ENCODE results near the gene ZNF579. TPM values are rescaled to one million over a fixed set of nuclear protein-coding genes. Genes with fewer than 3 reads are reported as not detected.
A peak's percentile ranks its signal among the peaks of the same experiment; 100 is the strongest.

Gene ZNF579
- total and polyA plus RNA-seq, 2 of the 13 experiments (the other 11 are each of a cell fraction or from before 2014, with no cell fraction given): 2.1 to 2.9 TPM

GRCh38 chr19:55605207-55605636, 24.6 kb upstream of the ZNF579 start (continued):
- TF ChIP-seq ZBTB46 (CRISPR knock-in tag; IDR thresholded peaks at IDR 0.05; ENCODE audit: borderline replicate concordance) (no peak), AHDC1 (CRISPR knock-in tag; IDR thresholded peaks at IDR 0.05; ENCODE audit: borderline replicate concordance) (no peak), ZNF687 (CRISPR knock-in tag; IDR thresholded peaks at IDR 0.05) (peak; percentile 57), SOX5 (CRISPR knock-in tag; IDR thresholded peaks at IDR 0.05; ENCODE audit: borderline replicate concordance) (0 out of 2 replicates have a peak, but pooled peaks have one; percentile 7), ZBTB37 (CRISPR knock-in tag; IDR thresholded peaks at IDR 0.05) (no peak), E2F5 (CRISPR knock-in tag; conservative IDR thresholded peaks at IDR 0.05) (0 out of 2 replicates have a peak, but pooled peaks have one; percentile 43), ZMAT3 (CRISPR knock-in tag; conservative IDR thresholded peaks at IDR 0.05) (no peak), SIN3A (IDR thresholded peaks at IDR 0.05; ENCODE audit: borderline replicate concordance, low read depth, low read length) (0 out of 2 replicates have a peak, but pooled peaks have one; percentile 0), MAX (IDR thresholded peaks at IDR 0.05) (peak; percentile 61), SIX4 (CRISPR knock-in tag; IDR thresholded peaks at IDR 0.05) (peak; percentile 20; the same call in 1 of the 2 replicates), SP2 (CRISPR knock-in tag; IDR thresholded peaks at IDR 0.05) (peak; percentile 63; the same call in 1 of the 2 replicates), BRD4 (CRISPR knock-in tag; IDR thresholded peaks at IDR 0.05) (no peak)
